Measurements from ENCODE around the gene WDR35.

Gene WDR35

GRCh38 chr2:19989667-19990415 is at the start of gene WDR35:
TSS of gene WDR35 (minus strand) at chr2:19990105. CDS start at chr2:19990015, 90 bp downstream.
- peak; percentile 94 for DNase-seq

DNA sequence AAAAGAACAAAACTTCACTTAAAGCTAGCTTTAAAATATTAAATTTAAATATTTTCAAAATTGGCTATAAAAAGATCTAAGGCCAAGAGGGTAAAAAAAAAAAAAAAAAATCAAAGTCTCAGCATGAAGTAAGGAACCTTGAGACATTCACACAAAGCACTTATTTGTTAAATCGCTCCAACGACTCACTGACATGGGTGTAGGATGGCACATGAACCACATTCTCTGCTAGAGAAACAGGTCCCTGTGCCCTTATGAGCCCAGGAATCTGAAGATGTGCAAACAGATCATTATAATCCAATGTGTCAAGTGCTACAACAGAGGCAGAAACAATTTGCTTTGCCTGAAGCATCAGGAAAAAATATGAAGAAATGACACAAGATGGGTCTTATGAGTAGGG is 47.8 kb upstream of the WDR35 start:
- no peak for DNase-seq

DNA sequence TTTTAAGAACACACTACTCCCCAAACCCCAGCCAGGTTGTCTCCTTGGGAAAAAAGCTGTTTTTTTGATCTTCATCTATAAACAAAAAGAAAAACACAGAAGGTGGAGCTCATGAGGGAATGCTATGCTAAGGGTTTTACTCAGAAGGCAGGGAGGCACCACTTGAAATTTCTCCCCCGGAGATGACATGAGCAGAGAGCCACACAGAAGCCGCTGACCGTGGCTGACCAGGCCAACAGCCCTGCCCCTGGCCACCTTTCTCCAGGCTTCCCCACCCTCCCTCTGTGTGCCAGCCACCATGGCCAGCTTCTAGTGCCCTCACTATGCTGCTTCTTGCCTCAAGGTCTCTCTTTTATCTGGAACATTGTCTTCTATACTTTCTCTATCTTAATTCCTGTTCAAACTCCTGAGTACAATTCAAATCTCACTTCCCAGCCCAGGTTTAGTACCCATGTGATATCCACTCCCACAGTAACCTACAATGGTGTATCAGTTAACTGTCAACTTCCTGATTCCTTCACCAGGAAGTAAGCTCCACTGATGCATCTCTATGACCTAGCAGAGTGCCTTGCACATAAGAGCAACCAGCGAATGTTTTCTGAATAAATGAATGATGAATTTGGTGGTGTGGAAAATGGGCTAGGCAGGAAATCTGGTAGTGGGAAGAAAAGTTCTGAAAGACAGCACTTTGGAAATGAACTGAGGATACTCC is 46.2 kb upstream of the WDR35 start:
- DNase-seq: no peak

- DNase-seq: no peak
These were observed 44.9 kb upstream of the WDR35 start for GRCh38 chr2:20034821-20035220.

GRCh38 chr2:20034218-20034617 is 44.3 kb upstream of the WDR35 start:
- no peak for DNase-seq

GRCh38 chr2:20033322-20033721 is 43.4 kb upstream of the WDR35 start:
- no peak for DNase-seq

DNA sequence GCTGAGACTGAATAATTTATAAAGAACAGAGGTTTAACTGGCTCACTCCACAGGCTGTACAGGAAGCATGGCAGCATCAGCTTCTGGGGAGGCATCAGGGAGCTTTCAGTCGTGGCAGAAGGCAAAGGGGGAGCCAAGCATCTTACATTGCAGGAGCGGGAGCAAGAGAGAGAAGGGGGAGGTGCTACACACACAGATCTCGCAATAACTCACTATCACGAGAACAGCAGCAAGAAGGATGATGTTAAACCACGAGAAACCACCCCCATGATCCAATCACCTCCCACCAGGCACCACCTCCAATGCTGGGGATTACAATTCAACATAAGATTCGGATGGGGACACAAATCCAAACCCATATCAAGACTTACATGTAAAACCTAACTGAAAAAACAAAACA is 40.3 kb upstream of the WDR35 start:
- DNase-seq: no peak

- DNase-seq: no peak
These were observed 38.0 kb upstream of the WDR35 start for GRCh38 chr2:20027705-20028434.

- DNase-seq: no peak
These were observed 37.4 kb upstream of the WDR35 start for GRCh38 chr2:20027260-20027677.

GRCh38 chr2:20025065-20025786 is 35.3 kb upstream of the WDR35 start:
- no peak for DNase-seq

DNA sequence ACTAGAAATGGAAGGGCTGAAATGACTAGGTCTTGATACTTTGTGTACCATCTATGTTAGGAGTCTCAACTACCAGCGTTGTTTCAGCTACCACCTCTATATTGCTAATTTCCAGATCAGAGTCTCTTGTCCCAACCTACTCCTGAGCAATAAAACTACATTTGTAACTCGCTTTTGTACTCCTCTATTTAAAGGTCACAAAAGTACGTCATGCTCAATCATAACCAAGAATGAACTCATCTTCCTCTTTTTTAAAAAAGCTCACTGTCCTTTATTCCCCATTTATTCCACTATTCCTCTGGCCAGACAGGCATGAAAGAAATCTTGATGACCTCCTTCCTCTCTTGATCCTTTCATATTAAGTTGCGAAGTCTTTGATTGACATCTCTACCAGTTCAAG is 33.8 kb upstream of the WDR35 start:
- no peak for DNase-seq

- no peak for DNase-seq
These were observed 31.6 kb upstream of the WDR35 start for GRCh38 chr2:20021405-20022009.

- no peak for DNase-seq
These were observed 29.8 kb upstream of the WDR35 start for GRCh38 chr2:20019747-20020146.

DNA sequence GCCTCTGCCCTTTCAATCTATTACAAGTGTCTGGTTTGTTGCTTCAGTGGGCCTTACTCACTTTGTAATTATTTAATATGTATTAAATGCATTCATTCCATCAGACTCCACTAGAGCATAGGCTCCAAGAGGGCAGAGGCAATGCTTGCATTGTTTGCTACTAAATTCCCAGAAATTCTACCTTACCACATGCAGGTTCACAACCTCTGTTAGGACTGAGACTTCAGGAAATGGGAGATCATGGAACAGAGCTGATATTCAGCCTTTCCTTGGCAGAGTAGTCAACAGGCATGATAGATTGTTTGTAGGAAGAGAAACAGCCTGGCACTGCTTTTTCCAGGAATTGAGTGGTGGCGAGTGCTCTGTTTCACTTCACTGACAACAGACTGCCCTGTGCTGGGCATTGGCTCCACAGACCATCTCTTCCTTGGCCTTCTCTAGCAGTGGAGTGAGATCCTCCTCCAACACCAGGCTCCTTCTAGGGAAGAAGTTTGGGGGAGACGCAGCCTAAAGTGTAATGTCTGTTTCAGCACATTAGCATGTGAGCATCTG is 28.8 kb upstream of the WDR35 start:
- DNase-seq: no peak

- no peak for DNase-seq
These were observed 26.4 kb upstream of the WDR35 start for GRCh38 chr2:20016346-20016745.

DNA sequence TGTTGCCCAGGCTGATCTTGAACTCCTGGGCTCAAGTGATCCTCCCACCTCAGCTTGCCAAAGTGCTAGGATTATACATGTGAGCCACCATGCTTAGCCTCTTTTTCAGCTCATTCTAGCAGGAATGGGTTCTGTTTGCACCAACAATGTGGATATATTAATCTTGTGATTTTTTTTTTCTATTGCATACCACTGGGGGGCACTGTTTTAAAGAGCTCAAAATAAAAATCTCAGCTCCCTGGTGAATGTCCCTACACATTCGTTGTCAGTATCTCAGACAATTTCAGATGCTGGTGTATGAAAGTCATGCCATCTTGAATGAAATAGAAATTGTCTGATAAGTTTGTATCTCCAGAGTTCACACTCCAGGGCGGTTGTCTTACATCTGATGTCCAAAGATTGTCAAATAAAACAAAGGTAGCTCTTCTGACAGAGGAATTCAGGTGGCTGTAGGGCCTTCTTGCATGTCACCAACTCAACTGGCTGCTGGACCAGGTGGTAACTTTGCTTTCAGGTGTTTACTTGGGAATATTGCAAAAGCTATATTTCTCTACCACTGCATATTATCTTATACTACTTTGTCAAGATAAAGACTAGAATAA is 25.7 kb upstream of the WDR35 start:
- DNase-seq: peak; percentile 17

- no peak for DNase-seq
These were observed 23.4 kb upstream of the WDR35 start for GRCh38 chr2:20013126-20013849.

DNA sequence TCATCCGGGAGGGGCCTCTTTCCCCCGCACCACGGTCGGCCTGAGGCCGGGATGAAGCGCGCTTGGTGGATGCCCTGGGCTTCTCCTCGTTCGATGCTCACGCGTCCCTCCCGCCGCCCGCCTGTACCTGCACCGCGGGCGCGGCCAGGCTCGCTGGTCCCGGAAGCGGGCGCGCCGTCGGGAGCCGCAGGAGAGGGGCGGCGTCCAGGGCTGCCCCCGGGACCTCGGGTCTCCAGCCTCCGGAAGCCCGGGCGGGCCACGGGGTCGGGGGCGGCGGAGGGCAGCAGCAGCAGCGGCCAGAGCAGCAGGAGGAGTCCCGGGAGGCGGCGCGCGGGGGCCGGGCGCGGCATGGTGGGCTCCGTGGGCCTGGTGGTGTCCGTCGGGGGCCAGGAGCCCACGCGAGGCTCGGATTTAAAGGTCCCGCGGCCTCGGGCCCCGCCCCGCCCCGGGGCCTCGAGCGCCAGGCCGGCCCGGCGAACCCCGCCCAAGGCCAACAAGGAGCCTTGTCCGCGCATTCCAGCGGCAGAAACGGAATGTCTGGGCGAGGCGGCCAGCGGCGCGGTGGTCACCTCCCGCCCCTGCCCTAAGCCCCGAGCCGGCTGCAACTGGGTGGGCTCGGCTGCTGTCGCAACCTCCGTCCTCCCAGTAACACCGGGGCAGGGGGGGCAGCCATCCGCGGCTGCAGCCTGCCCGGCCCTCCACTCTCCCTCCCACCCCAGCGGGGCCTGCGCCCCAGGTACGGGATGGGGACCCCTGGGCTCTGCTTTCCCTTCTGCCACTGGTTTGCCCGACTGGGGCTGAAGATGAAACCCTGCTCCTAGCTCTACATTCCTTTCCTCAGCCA is 22.6 kb upstream of the WDR35 start, which contains the start of gene MATN3:
Gene MATN3, minus strand, starts transcription at position 387 of the 844 bp plus-strand sequence. Its CDS starts 37 bp downstream, at position 350.
- peak; percentile 16 for DNase-seq

- no peak for DNase-seq
These were observed 22.1 kb upstream of the WDR35 start for GRCh38 chr2:20012032-20012281.

Measured in CD4-positive, alpha-beta T cell treated with Interleukin-17A for 4 hours (primary cell).